Fibroblast of mammary gland (primary cell): ENCODE measurements around the gene FAM161B.
"Not testable (repeated sequence)": the region's sequence is repeated elsewhere in the genome, so short reads cannot be mapped to it uniquely, and the experiment has no call there.

Experiments used
- DNase-seq: peaks from one replicate; pipeline ENCODE4 v3.0.0-alpha.2; 2010; ENCODE audit warnings: low read depth
- H3K4me3 ChIP-seq: 2 replicates; pipeline ENCODE4 v1.5.1; 2011; ENCODE audit warnings: low read depth, mild to moderate bottlenecking, low read length, moderate library complexity; ENCODE audit not compliant: control insufficient read depth
- TF ChIP-seq, protein P1 (sequence below): conservative IDR thresholded peaks from 2 replicates; pipeline ENCODE4 v1.5.1; 2011; ENCODE audit warnings: low read depth, low read length, inconsistent platforms; ENCODE audit not compliant: control insufficient read depth, insufficient read depth

Gene FAM161B

DNA sequence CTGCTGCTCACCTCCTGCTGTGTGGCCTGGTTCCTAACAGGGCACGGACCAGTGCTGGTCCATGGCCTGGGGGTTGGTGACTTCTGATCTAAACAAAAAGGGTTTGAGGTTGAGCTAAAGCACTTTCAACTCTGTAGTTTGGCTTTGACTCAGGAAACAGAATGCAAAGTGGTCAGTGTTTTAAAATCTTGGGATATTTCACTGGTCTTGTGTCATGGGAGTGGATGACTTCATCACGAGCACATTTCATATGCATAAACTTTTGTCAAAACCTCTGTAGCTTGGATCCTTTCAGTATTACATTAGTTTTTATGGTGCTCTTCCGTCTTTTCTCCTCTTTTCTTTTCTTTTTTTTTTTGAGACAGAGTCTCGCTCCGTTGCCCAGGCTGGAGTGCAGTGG lies 25.6 kb downstream of the FAM161B start:
- TF ChIP-seq, protein P1, sequence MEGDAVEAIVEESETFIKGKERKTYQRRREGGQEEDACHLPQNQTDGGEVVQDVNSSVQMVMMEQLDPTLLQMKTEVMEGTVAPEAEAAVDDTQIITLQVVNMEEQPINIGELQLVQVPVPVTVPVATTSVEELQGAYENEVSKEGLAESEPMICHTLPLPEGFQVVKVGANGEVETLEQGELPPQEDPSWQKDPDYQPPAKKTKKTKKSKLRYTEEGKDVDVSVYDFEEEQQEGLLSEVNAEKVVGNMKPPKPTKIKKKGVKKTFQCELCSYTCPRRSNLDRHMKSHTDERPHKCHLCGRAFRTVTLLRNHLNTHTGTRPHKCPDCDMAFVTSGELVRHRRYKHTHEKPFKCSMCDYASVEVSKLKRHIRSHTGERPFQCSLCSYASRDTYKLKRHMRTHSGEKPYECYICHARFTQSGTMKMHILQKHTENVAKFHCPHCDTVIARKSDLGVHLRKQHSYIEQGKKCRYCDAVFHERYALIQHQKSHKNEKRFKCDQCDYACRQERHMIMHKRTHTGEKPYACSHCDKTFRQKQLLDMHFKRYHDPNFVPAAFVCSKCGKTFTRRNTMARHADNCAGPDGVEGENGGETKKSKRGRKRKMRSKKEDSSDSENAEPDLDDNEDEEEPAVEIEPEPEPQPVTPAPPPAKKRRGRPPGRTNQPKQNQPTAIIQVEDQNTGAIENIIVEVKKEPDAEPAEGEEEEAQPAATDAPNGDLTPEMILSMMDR = no peak
- DNase-seq = no peak
- H3K4me3 ChIP-seq = no peak overlapping the region

DNA sequence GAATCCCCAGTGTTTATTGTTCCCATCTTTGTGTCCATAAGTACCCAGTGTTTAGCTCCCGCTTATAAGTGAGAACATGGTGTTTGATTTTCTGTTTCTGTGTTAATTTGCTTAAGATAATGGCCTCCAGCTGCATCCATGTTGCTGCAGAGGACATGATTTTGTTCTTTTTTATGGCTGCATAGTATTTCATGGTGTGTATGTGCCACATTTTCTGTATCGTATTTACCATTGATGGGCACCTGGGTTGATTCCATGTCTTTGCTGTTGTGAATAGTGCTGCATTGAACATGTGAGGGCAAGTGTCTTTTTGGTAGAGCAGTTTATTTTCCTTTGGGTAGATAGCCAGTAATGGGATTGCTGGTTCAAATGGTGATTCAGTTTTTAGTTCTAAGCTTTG lies 30.4 kb downstream of the FAM161B start:
- not testable (repeated sequence) for H3K4me3 ChIP-seq, DNase-seq

DNA sequence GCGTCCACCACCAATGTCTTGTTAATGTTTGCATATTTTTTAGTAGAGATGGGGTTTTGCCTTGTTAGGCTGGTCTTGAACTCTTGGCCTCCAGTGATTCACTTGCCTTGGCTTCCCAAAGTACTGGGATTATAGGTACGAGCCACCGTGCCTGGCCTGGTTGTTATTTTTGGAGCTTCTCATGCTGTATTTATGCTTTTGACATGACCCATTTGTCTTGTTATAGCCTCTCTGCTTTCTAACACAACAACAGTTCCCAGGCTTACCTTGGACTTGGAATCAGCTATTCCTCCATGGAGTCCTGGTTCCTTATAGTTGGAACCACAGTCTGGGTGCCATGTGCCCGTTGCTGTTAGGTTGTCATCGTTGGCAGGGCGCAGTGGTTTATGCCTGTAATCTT lies 33.6 kb downstream of the FAM161B start:
- no peak overlapping the region for H3K4me3 ChIP-seq
- TF ChIP-seq, protein P1 = no peak
- DNase-seq = no peak

DNA sequence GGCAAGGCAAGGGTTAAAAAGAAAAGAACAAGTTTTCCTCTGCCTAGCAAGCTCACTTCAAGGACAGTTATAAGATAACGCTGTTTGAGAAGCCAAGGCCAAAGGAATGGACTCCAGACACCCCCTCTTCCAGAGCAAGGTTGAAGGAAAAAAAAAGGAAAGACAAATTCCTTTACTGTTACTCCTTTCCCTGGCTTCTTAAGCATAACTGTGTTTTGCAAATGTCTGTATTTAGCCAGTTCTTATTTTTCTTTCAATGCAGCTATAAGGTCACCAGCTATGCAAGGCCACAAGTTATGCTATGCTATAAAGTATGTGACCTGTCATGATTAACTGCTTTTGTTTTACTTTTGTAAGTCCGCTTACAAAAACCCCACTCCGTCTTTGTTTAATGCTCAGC lies 36.6 kb downstream of the FAM161B start:
- H3K4me3 ChIP-seq = no peak overlapping the region
- DNase-seq = no peak
- TF ChIP-seq, protein P1 = no peak

DNA sequence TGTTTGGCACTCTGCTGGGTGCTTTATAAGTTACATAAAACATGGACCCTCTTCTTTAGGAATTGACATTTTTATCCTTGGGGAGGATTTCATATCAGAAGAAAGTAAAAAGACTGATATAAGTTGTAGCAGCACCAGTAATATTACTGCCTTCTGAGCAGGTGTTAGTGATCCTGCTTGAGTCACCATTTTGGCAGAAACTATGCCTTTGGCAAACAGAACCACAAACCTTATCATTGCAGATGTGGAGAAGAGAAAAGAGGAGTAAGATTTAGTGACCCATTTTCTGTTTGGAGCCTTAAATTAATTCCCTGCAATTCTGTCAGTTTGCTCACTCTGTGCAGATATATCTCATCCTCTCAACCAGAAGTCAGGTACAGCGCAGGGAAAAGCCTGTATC lies 40.2 kb downstream of the FAM161B start:
- TF ChIP-seq, protein P1 = no peak
- DNase-seq = peak; percentile 36
- H3K4me3 ChIP-seq = no peak overlapping the region

DNA sequence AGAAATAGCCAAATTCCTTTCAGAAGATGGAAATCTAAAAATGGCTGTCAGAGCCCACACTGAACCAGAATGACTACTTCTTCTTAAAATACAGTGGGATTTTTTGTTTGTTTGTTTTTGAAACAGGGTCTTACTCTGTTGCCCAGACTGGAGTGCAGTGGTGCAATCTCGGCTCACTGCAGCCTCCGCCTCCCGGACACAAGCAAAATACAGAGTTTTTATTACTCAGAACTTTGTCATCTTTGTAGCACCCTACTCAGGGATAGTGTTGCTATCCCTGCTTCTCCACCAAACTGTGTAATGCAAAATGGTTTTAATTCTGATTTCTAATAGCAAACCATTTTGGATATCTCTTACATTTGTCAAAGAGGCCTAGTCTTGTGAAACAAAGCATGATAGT lies 46.9 kb downstream of the FAM161B start:
- DNase-seq = peak; percentile 35

DNA sequence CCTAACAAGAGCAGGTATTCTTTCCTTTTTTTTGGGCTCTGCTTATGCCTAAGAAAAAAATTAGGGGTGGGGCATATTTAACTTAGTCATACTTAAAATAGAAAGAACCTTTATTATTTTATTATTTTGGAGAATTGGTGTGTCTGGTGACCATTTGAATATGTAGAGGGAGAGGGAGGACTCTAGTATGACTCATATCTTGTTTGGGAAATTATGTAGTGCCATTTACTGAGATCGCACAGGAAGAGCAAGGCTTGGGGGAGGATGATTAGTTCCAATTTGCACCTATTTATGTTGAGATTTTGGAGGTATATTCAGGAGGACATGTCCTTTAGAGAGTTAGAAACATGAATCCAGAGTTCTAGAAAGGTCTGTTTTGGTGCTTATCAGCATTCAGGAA lies 53.4 kb downstream of the FAM161B start:
- TF ChIP-seq, protein P1 = no peak
- no peak overlapping the region for H3K4me3 ChIP-seq
- peak; percentile 48 for DNase-seq

More for the DNA sequence above, 46.9 kb downstream of the FAM161B start:
- TF ChIP-seq, protein P1 = no peak
- no peak overlapping the region for H3K4me3 ChIP-seq
